GM20431 (cell line): Measurements from ENCODE around the gene MAPKAPK2.

Source experiments
- in situ Hi-C: fragments of 300-500 bp; cut with MseI, MboI; formaldehyde crosslinking; loops from one replicate; pipeline ENCODE4 v1.15.0; 2020; ENCODE audit warnings: low sequenced_read_pairs; ENCODE audit not compliant: unreplicated experiment

MAPKAPK2 gene

DNA sequence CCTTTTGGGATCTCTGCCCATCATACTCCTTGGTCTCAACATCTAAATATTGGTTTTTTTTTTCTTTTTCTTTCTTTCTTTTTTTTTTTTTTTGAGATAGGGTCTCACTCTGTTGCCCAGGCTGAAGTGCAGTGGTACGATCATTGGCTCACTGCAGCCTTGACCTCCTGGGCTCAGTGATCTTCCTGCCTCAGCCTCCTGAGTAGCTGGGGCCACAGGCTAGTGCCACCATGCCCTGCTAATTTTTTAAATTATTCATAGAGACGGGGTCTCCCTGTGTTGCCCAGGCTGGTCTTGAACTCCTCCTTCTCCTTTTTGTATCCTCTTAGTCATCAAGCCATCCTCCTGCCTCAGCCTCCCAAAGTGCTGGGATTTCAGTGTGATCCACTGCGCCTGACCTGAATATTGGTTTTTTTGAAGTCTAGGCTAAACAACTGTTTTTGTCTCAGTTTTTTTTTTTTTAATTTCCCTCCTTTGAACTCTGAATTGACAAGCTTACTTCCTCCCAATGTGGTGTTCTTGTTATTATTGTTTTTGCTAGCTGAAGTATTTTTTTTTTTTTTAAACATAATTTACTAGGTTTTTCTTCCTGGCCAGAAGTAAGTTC is 30.9 kb downstream of the MAPKAPK2 start:
- in situ Hi-C loops: no loop called here

DNA sequence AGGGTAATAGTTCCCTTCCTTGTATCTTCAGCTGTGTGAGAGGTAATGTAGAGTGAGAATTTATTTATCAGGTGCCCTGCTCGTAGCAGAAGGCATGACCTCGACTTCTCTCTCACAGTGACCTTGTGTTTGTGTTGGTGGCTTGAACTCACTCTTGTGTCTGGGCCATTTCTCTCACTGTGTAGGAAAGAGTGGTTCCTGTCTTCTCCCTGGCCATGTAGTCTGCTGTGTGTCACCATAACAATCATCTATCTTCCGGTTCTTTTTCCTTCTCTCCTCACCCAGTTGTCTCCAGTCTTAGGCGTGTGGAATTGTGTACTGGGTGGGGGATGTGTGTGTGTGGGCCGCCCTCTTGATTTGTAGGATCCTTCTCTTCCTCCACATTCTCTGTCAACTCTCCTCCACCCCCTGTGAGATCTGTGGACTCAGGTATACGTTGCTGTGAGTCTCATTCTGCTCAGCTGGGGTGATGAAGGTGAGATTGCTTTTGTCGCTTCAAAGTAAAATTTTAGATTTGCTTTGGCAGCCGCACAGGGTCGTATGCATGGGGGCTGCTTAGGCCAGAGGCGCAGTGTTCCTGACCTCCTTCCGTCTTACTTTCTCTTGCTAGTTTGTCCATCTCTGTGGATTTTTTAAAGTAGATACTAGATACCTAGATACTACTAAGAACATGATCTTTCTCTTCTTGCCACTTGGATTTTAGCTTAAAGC is 31.6 kb downstream of the MAPKAPK2 start:
- in situ Hi-C loops: no loop called here

DNA sequence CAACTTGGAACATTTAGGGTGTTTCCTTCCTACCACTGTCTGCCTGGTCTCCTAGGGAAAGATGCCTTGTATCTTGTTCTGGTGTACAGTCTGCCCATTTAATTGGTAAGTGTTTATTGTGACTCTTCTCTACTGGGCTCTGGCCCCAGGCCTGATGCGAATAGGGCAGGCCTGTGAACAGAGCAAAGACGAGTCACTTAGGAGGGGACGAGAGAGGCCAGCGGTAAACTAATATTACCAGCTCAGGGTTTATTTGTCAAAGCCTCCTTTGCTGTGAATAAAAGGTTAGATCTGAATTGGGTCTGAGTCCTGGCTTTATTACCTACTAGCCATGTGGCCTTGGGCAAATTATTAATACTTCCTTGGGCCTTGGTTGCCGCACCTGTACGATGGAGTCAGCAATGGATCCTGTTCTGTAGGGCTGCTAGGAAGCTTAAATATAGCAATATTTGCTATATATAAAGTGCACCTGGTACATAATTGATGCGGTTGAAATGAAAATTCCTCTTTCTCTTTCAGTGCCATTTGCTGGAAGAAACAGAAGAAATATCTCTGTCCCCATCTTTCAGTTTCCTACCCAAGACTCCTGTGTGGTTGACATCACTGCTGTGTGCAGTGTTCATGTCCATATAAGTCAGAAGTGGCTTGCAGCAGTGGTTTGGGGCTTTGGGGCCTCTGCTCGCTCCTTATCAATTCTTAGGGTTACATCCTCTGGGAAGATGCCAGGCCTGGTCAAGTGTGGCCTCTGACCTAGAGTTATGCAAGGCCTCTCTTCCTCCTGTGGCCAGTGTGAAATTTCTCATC is 32.4 kb downstream of the MAPKAPK2 start:
- in situ Hi-C loops: no loop called here

DNA sequence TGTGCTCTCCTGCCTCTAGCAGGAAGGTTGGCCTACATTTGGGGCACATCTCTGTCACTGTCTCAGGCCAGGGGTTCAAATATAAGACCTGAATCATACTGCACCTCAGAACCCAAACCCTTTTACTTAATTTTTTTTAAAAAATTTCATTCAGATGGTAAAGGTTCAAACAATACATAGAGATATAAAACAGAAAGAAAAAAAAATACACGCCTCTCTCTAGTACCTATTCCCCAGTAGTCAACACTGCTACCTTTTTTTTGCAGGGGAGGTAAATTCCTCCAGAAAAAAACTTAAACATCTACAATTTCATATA is 32.9 kb downstream of the MAPKAPK2 start:
- in situ Hi-C loops: no loop called here

DNA sequence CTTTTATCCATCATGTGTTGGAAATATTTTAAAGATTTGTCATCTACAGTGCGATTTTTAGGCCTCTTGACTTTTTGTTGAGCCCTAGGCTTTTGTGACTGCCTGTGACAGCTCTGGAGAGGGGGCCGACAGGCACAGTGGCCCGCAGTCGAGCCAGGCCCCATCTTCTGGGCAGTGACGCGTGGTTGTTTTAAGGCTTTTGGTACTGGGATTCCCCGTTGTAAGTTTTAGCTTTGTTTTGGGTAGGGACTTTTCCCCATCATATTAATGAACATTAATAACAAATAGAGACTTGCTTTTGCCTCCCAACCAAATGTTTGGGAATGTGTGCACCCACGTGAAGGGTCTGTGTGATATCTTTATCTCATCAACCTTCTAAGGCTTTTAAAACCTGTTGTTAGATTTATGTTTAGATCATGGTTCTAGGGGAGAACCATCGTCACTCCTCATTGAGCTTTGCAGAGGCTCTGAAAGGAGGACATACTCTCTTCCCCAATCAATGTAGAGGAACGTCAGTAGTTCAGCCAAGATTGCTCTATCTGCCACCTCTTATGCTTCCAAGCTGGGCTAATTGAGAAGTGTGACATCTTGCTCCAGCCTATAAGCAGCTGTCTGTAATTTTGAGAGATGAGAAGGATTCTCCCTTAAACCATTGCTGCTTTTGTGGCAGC is 34.6 kb downstream of the MAPKAPK2 start:
- in situ Hi-C loops: no loop called here

DNA sequence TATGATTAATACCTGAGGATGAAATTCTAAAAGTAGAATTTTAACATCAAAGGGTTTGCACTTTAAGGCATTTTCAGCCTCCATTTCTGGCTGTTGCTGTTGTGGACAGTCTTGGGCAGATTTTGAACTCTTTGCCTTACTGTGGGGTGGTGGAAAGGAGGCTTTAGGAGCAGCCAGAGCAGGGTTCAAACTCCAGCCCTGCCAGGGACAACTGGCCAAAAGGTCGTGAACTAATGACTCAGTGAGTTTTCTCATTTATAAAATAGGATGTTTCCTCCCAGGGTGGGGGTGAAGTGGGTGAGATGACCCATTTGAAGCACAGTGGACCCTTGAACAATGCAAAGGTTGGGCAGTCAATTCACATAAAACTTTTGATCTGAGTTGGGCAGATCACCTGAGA is 36.7 kb downstream of the MAPKAPK2 start:
- in situ Hi-C loops: no loop called here

DNA sequence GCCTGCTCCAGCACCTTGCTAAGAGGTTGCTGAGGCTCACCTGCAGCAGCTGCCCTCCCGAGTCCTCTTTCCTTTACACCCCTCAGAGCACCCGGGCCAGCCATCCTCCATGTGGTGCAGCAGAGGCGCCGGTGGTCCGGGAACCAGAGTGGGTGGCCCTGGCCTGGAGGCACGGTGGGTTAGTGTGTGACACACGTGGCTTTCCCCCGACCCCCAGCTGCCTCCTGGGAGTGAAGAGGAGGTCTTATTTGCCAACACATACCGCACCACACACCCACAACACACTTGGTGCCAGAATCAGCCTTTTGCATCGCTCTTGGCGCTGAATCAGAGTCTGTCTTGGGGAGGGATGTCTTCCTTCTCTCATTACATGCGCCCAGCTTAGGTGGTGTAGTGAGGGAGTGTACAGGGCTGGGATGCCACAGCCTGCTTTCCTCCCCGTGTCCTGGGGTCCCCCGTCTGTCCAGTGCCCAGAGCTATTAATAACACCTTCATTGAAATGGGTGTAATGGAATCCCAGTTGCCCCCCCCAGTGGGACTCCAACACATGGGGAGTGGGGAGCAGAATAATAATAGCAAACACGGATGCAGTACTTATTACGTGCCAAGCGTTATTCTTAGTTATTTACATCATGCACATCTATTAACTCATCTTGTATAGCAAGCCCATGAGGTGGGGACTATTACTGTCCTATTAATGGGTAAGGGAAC is 38.2 kb downstream of the MAPKAPK2 start:
- in situ Hi-C loops: no loop called here

DNA sequence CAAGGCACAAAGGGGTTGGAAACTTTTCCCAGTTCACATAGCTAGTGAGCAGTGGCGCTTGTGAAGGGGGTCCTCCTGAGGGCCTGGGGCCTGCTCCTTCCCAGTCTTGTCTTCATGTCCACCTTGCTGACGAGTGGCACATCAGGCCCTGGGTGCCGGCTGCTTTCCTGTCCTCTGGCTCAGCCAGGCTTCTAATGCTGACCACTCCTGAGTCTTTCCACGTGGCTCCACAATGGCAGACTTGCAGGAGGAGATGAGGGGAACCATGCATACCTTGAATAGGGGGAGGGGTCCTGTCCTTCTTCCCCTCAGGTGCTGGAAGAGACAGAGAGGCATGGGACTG is 38.7 kb downstream of the MAPKAPK2 start:
- in situ Hi-C loops: no loop called here

DNA sequence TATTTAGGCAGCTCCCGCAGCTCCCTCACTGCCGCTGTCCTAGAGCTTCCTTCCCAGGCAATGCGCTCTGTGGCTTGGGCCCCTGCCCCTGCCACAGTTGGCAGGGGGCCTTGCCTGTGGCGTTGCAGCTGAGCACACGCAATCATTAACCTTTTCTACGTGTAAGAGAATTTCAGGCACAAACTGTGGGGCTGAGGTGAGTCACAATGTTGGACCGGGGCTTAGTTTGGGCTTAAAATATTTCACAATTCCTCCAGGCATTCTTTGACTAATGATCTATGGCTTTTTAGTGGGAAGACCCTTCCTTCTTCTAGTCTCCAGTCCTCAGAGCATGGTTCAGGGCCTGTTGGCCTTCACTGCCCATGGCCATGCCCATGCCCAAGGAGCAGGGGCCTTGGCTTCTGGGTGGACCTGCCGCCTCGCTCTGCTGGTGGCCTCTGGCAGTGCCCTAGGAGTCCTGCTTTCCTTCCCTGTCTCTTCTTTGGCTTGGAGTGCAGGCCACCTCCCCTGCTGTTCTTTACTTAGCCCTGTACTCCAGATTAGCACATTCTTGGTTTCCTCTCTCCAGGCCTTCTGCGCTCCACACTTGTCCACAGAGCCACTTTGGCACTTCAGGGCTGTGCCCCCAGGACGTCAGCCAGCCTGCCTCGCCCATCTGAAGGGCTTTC is 39.2 kb downstream of the MAPKAPK2 start:
- in situ Hi-C loops: no loop called here

DNA sequence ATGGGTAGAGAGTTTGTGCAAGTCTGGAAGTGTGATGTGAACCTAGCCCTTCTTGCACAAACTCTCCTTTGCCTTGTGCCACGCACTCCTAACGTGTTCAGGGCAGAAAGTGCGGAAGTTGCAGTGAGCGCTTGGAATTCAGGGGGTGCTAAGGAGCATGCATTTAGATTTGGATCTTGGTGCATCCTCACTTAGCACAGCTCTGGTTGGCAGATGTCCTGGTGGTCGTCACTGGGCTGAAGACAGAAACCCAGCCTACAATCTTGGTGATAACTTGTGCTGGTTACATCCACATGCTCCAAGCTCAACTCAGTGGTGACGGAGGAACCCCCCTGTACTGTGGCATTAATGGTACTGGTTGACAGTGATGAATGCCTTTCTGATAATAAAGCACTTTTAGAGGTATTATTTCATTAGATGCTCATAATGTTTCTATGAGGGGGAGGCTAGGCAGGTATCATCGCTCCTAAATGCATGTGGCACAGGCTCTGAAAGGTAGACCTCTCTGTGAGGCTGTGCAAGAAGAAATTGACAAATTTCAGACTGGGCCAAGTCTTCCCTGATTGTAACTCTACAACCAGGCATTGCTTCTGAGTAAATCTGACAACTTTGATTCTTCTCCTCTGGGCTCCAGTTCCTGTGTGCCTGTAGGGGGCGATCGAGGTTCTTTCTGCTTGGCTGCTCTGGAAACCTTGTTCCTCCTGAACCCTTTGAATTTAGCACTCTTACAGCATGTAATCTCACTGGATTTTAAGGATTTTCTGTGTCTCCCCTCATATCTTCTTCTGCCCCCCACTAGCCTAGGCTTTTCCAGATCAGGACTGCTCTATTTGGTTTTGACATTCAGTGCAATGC is 40.6 kb downstream of the MAPKAPK2 start:
- in situ Hi-C loops: loop anchor here (25.0 kb wide), 1 partner anchor 187 kb away; the partner anchor contains the start of gene FCMR

DNA sequence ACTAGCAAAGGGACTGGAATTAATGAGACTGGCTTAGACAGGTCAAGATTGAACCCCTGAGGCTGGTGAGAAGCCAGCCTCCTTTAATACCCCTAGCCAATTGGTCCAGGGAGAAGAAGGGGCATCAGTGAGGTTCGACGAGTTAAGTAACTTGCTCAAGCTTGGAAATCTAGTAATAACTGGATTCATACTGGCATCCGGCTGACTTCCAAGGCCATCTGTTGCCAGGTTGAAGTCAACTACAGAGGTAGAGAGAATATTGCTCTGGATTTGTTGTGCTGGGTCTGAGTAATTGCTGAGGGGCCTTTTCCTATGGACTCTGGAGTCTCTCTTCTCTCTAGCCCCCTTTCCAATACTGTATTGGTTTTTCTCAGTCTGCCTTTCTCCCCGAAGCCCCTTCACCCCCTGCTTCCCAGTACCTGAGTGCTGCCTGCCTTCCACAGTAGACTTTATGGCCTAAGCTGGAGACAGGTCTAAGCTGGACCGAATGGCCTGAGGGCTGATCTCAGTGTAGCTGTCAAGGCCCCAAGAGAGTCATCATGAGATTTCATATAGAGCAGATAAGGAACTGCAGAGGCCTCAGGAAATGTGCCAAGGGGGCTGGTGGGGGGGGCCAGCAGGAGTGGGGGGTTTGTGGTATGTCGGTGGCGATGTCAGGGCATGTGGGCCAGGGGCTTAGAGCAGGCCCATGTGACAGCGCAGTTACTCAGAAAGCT is 43.4 kb downstream of the MAPKAPK2 start:
- in situ Hi-C loops: loop anchor here (25.0 kb wide), 1 partner anchor 184 kb away; the partner anchor contains the start of gene FCMR

DNA sequence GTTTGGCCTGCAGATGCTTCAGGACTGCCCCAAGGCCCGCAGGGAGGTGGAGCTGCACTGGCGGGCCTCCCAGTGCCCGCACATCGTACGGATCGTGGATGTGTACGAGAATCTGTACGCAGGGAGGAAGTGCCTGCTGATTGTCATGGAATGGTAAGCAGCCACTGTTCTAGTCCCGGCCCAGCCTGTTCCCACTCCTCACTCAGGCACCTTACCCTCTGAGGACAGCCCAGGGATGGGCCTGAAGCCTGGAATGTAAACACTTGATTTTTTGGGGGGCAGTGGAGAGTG is 43.9 kb downstream of the MAPKAPK2 start:
- in situ Hi-C loops: loop anchor here (25.0 kb wide), 1 partner anchor 184 kb away; the partner anchor contains the start of gene FCMR

DNA sequence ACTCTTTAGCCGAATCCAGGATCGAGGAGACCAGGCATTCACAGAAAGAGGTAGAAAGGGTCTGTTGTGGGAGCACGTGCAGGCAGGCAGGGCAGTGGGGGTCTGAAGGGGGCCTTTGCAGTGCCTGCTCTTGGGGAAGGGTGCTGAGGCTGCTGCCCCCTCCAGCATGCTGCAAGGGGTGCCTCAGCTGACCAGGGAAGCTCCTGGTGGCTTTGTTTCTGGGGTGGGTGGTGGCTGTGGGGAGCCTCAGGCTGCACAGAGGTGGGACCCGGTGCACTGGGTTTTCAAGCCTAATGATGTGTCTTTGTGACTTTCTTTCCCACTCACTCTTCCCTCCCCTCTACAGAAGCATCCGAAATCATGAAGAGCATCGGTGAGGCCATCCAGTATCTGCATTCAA is 44.3 kb downstream of the MAPKAPK2 start:
- in situ Hi-C loops: loop anchor here (25.0 kb wide), 1 partner anchor 183 kb away; the partner anchor contains the start of gene FCMR

DNA sequence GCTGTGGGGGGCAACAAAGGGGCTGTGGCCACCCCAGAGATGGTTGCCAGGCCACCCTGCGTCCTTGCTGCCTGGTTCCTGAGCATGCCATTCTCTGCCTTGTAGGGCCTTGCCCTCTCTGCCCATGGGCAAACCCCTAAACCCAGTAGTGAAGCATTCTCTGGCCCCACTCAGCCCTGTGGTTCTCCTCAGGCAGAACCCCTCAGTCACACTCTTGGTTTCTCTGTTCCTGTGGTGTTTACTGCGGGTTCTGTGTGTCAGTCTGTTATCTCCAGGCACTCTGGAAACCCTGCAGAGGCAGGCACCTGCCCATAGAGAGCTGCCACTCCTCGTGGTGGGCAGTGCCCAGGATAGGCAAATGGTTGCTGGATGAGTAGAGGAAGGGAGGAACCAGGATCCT is 44.8 kb downstream of the MAPKAPK2 start:
- in situ Hi-C loops: loop anchor here (25.0 kb wide), 1 partner anchor 183 kb away; the partner anchor contains the start of gene FCMR

DNA sequence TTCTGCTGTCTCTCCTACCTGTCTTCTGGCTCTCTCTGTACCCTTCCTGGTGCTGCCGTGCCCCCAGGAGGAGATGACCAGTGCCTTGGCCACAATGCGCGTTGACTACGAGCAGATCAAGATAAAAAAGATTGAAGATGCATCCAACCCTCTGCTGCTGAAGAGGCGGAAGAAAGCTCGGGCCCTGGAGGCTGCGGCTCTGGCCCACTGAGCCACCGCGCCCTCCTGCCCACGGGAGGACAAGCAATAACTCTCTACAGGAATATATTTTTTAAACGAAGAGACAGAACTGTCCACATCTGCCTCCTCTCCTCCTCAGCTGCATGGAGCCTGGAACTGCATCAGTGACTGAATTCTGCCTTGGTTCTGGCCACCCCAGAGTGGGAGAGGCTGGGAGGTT is 47.8 kb downstream of the MAPKAPK2 start:
- in situ Hi-C loops: loop anchor here (10.0 to 25.0 kb wide), 2 partner anchors 72 to 180 kb away; partner anchors contain the start of gene FCMR

DNA sequence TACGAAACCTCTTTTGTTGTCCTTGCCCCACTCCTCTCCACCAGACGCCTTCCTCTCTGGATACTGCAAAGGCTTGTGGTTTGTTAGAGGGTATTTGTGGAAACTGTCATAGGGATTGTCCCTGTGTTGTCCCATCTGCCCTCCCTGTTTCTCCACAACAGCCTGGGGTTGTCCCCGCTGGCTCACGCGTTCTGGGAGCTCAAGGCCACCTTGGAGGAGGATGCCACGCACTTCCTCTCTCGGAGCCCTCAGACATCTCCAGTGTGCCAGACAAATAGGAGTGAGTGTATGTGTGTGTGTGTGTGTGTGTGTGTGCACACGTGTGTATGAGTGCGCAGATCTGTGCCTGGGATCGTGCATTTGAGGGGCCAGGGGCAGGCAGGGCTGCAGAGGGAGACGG is 48.3 kb downstream of the MAPKAPK2 start:
- in situ Hi-C loops: loop anchor here (10.0 to 25.0 kb wide), 2 partner anchors 72 to 179 kb away; partner anchors contain the start of gene FCMR

DNA sequence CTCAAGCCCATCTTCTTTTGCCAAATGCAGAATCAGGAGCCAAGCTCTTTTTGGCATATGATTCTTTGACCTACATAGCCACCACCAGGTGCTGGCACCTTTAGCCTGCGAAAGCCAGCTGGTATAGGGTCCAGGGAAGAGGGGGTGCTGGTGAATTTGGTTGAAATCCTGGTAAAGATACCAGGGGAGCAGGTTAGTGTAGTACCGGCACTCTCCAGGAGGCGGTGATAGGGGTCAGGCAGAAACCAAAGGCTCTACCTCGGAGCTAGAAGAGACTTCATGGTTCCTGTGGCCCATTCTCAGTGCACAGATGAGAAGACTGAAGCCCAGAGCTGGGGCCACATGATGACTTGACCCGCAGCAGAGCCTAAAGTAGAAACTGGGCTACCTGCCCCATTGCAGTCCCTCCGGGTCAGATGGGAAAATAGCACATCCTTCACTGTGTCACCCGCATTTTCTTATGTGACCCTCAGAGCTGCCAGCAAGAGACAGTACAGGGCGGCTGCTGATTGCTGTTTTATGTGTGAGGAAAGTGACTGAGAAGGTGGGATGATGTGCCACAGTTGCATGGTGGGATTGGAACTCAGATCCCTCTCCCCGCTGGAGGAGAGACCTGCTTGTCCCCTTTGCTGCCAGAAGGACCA is 49.9 kb downstream of the MAPKAPK2 start:
- in situ Hi-C loops: loop anchor here (10.0 to 25.0 kb wide), 2 partner anchors 70 to 178 kb away; partner anchors contain the start of gene FCMR
